Karpas-422 (cell line): ENCODE data around the gene SLC9A4. TPM values are rescaled to one million over a fixed set of nuclear protein-coding genes. Genes with fewer than 3 reads are reported as not detected.

Experiments used
- DNase-seq: peaks from one replicate; pipeline ENCODE4 v3.0.0-alpha.2; 2015
- H2AFZ ChIP-seq: fragments of 200-600 bp; sonication (generic); 2 replicates; pipeline ENCODE4 v1.6.1; 2014; ENCODE audit warnings: antibody characterized with exemption, low read length, mixed read lengths
- H3K27ac ChIP-seq: fragments of 200-600 bp; sonication (generic); 2 replicates; pipeline ENCODE4 v1.5.1; 2014; ENCODE audit warnings: mild to moderate bottlenecking, low read length, moderate library complexity
- H3K27me3 ChIP-seq: fragments of 200-600 bp; sonication (generic); 2 replicates; pipeline ENCODE4 v1.6.1; 2014; ENCODE audit warnings: low read length, mixed read lengths
- H3K36me3 ChIP-seq: fragments of 200-600 bp; sonication (generic); 2 replicates; pipeline ENCODE4 v1.6.1; 2014; ENCODE audit warnings: low read length, mixed read lengths; ENCODE audit not compliant: insufficient read depth
- H3K4me1 ChIP-seq: fragments of 200-600 bp; sonication (generic); 2 replicates; pipeline ENCODE4 v1.6.1; 2014; ENCODE audit warnings: mild to moderate bottlenecking, low read length, mixed read lengths
- H3K4me2 ChIP-seq: fragments of 200-600 bp; sonication (generic); 2 replicates; pipeline ENCODE4 v1.6.1; 2014; ENCODE audit warnings: low read length, low read depth, mild to moderate bottlenecking; ENCODE audit not compliant: poor library complexity, severe bottlenecking
- H3K4me3 ChIP-seq: fragments of 200-600 bp; sonication (generic); 2 replicates; pipeline ENCODE4 v1.5.1; 2014; ENCODE audit warnings: mild to moderate bottlenecking, antibody characterized with exemption, low read length, mixed read lengths
- H3K79me2 ChIP-seq: fragments of 200-600 bp; sonication (generic); 2 replicates; pipeline ENCODE4 v1.6.1; 2014; ENCODE audit warnings: mild to moderate bottlenecking, low read length, mixed read lengths
- H3K9ac ChIP-seq: fragments of 200-600 bp; sonication (generic); 2 replicates; pipeline ENCODE4 v1.6.0; 2014; ENCODE audit warnings: low read length
- H3K9me2 ChIP-seq: fragments of 200-600 bp; sonication (generic), shearing (Covaris generic); replicated peaks from 2 replicates; pipeline ENCODE4 v1.6.0; 2014; ENCODE audit warnings: mild to moderate bottlenecking, low read length, moderate library complexity; ENCODE audit not compliant: insufficient read depth
- H3K9me3 ChIP-seq: fragments of 300-700, 200-600 bp; sonication (generic); 2 replicates; pipeline ENCODE4 v1.6.1; 2014; ENCODE audit warnings: low read length, mixed read lengths
- H4K20me1 ChIP-seq: fragments of 200-600 bp; sonication (generic); 2 replicates; pipeline ENCODE4 v1.6.1; 2014; ENCODE audit warnings: mild to moderate bottlenecking, antibody characterized with exemption, low read length, low read depth; ENCODE audit not compliant: insufficient read depth
- total RNA-seq: library from RNA; depleted of rRNA; stranded (reverse); fragments of >200 nt; shearing (Covaris generic); gene quantifications from 2 replicates; pipeline ENCODE4 v1.2.3, GENCODE V29; 2014; ENCODE audit warnings: low replicate concordance

Gene SLC9A4
- total RNA-seq, 1 experiment from 2014 or later, result not detected

DNA sequence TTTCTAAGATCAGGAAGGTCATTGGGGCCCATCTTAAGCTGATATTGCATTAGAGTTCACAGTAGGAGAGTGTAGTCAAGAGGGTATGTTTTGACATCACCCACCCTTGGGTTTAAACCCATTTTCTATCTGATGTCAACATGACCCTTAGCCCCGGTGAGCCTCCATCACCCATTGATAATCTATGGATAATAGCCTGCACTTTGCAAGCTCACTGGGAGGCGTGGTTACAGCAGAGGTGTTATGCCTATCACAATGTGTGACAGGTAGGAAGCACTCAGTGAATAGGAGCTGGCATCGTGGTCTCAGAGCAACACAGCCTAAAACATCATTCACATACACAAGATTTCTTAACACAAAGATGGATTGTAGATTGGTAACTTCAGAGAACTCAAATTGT is 28.8 kb upstream of the SLC9A4 start:
- Histone ChIP-seq H3K9me2 (no peaks in the 10 kb centered on the region), H3K9me3 (no peaks in the 10 kb centered on the region), H3K4me1 (no peaks in the 10 kb centered on the region), H3K4me3 (no peak overlapping the region), H4K20me1 (no peaks in the 10 kb centered on the region), H3K4me2 (no peak overlapping the region), H3K27ac (no peak overlapping the region), H3K79me2 (no peaks in the 10 kb centered on the region), H3K27me3 (no peaks in the 10 kb centered on the region), H3K9ac (no peak overlapping the region), H2AFZ (no peak overlapping the region), H3K36me3 (no peaks in the 10 kb centered on the region)
- no peak for DNase-seq

DNA sequence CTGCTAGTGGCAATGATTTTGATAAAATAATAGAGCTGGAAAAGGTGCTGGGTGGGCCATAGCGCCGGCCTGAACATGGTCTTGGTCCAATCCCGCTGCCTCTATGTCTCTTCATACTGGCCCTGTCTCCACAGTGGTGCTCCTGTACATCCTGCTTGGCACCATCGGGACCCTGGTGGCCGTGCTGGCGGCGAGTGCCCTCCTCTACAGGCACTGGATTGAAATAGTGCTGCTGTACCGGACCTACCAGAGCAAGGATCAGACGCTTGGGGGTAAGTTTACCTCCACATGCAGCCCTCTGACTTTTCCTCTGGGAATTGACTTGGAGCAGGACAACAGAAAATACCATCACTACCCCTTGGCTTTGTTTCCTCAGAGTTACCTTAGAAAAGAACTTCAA is 26.1 kb upstream of the SLC9A4 start:
- H3K9me2 ChIP-seq, result no peaks in the 10 kb centered on the region
- no peaks in the 10 kb centered on the region for H3K27me3 ChIP-seq
- H4K20me1 ChIP-seq, result no peaks in the 10 kb centered on the region
- no peaks in the 10 kb centered on the region for H3K79me2 ChIP-seq
- H3K9me3 ChIP-seq, result no peaks in the 10 kb centered on the region
- DNase-seq, result no peak
- no peak overlapping the region for H2AFZ ChIP-seq
- H3K9ac ChIP-seq, result no peak overlapping the region
- no peak overlapping the region for H3K4me2 ChIP-seq
- H3K4me3 ChIP-seq, result no peak overlapping the region
- no peaks in the 10 kb centered on the region for H3K4me1 ChIP-seq
- no peak overlapping the region for H3K27ac ChIP-seq
- H3K36me3 ChIP-seq, result no peaks in the 10 kb centered on the region

DNA sequence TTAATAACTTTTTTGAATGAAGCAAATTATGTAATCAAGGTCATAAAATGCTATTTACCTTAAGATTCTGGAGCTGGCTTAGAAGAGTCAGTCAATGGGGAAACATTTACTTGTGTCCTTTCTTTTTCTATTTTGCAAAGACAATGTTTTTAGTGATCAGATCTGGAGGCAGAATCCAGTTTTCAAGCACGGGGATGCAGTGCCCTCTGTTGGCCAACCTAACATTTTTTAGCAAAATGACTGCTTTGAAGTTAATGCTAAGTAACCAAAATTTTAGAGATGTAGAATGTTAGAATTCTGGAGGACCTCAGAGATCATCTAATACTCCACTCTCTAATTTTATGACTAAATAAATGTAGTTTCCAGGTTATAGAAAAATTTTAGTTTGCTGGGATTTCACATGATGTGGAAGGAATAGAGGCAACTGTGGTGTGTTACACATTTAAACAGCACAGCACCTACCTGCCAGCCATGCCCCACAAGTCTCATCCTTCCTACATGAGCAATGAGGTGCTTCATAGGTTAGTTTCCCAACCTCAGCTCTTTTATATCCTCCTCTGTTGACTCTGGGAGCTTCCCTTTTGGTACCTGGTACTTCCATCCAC is 23.6 kb upstream of the SLC9A4 start:
- DNase-seq, result peak; percentile 69
- no peak overlapping the region for H3K9ac ChIP-seq

DNA sequence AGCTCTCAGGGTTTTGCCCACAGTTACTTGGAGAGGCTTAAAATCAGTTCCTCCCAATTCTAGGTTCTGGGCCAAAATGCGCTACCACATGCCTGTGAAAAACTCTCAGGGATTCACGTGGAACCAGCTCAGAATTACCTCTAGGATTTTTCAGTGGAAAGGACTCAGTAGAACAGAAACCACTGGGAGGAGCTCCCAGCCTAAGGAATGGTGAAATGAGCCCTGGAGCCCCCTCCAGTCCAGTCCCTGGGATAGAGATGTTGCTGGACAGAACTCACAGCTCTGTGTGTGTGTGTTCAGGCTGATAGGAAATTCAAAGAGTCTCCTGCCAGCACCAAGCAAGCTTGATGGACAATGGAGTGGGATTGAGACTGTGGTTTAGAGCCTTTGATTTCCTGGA is 21.1 kb upstream of the SLC9A4 start:
- H2AFZ ChIP-seq, result no peak overlapping the region
- no peaks in the 10 kb centered on the region for H3K36me3 ChIP-seq
- no peaks in the 10 kb centered on the region for H3K9me2 ChIP-seq
- no peaks in the 10 kb centered on the region for H3K79me2 ChIP-seq
- H3K4me2 ChIP-seq, result no peak overlapping the region
- H3K27me3 ChIP-seq, result no peaks in the 10 kb centered on the region
- H3K4me3 ChIP-seq, result no peak overlapping the region
- DNase-seq, result no peak
- H3K27ac ChIP-seq, result no peak overlapping the region
- H3K4me1 ChIP-seq, result no peaks in the 10 kb centered on the region
- no peaks in the 10 kb centered on the region for H4K20me1 ChIP-seq
- H3K9me3 ChIP-seq, result no peaks in the 10 kb centered on the region
- no peak overlapping the region for H3K9ac ChIP-seq

More for the DNA sequence above, 23.6 kb upstream of the SLC9A4 start:
- H3K27me3 ChIP-seq, result no peaks in the 10 kb centered on the region
- no peaks in the 10 kb centered on the region for H3K4me1 ChIP-seq
- no peaks in the 10 kb centered on the region for H3K79me2 ChIP-seq
- no peak overlapping the region for H3K4me3 ChIP-seq
- H3K9me3 ChIP-seq, result no peaks in the 10 kb centered on the region
- no peaks in the 10 kb centered on the region for H3K36me3 ChIP-seq
- H4K20me1 ChIP-seq, result no peaks in the 10 kb centered on the region
- no peak overlapping the region for H3K4me2 ChIP-seq
- no peak overlapping the region for H2AFZ ChIP-seq
- no peak overlapping the region for H3K27ac ChIP-seq
- no peaks in the 10 kb centered on the region for H3K9me2 ChIP-seq

GRCh38 chr2:102453501-102453900 is 19.5 kb upstream of the SLC9A4 start:
- Histone ChIP-seq H3K27ac (no peak overlapping the region), H3K9ac (no peak overlapping the region), H3K4me3 (no peak overlapping the region), H3K9me3 (no peaks in the 10 kb centered on the region), H3K4me2 (no peak overlapping the region), H3K9me2 (no peaks in the 10 kb centered on the region), H4K20me1 (no peaks in the 10 kb centered on the region), H3K79me2 (no peaks in the 10 kb centered on the region), H3K27me3 (no peaks in the 10 kb centered on the region), H3K36me3 (no peaks in the 10 kb centered on the region), H2AFZ (no peak overlapping the region), H3K4me1 (no peaks in the 10 kb centered on the region)
- no peak for DNase-seq

DNA sequence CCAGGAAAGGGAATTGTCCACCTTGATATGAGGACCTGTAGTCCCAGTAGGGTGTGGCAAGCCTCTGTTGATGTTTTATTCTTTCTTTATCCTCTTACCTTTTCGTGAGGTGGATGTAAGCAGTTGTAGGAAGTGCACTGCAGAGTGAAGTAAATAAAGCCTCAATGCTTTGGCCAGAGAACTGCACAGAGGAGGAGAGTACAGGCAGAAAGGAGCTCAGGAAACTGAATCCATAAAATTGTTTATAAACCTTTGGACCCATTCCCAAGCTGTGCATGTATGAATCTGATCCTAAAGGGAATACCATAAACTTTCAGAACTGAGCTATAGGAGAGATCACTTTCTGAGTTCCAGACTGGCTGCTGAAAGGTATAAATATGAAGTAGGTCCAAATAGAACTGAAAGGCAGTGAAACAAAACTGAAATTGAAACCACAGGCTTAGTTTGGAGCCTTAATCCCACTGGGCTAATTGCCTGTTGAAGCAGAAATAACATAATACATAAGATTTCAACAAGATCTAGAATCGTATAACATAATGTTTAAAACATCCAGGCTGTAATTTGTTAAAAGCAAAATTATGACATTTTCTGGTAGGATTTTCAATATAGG is 17.9 kb upstream of the SLC9A4 start:
- no peaks in the 10 kb centered on the region for H3K9me2 ChIP-seq
- no peaks in the 10 kb centered on the region for H3K27me3 ChIP-seq
- no peak overlapping the region for H3K4me2 ChIP-seq
- no peak for DNase-seq
- H3K36me3 ChIP-seq, result no peaks in the 10 kb centered on the region
- H3K4me3 ChIP-seq, result no peak overlapping the region
- H2AFZ ChIP-seq, result no peak overlapping the region
- no peaks in the 10 kb centered on the region for H3K79me2 ChIP-seq
- no peaks in the 10 kb centered on the region for H3K9me3 ChIP-seq
- H3K4me1 ChIP-seq, result no peaks in the 10 kb centered on the region
- H4K20me1 ChIP-seq, result no peaks in the 10 kb centered on the region
- no peak overlapping the region for H3K9ac ChIP-seq
- H3K27ac ChIP-seq, result no peak overlapping the region

- no peaks in the 10 kb centered on the region for H3K4me1 ChIP-seq
- H3K4me2 ChIP-seq, result no peak overlapping the region
- no peak overlapping the region for H2AFZ ChIP-seq
- no peaks in the 10 kb centered on the region for H3K79me2 ChIP-seq
- no peaks in the 10 kb centered on the region for H3K9me2 ChIP-seq
- H3K9me3 ChIP-seq, result no peaks in the 10 kb centered on the region
- no peaks in the 10 kb centered on the region for H3K36me3 ChIP-seq
- H3K4me3 ChIP-seq, result no peak overlapping the region
- no peak overlapping the region for H3K27ac ChIP-seq
- H4K20me1 ChIP-seq, result no peaks in the 10 kb centered on the region
- DNase-seq, result no peak
- no peaks in the 10 kb centered on the region for H3K27me3 ChIP-seq
- no peak overlapping the region for H3K9ac ChIP-seq
These were observed 12.6 kb upstream of the SLC9A4 start for GRCh38 chr2:102460467-102460866.

DNA sequence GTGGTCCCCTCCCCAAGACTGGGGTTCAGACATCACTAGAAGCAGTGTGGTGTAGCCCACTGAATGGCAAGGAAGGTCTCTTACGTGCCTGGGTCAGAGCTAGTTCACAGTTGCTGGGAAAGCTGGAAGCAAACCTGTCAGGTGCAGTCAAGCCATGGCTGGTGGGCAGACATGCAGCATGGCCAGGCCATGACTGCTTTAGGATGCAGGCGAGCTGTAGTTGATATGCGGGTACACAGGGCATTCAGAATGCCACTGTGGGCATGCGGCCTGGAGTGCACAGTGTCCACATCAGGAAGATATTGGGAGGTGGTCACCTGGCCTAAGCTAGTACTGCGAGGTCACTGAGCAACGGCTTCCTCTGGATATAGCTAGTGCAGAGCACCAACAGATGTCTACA is 11.8 kb upstream of the SLC9A4 start:
- Histone ChIP-seq H3K79me2 (no peaks in the 10 kb centered on the region), H3K36me3 (no peaks in the 10 kb centered on the region), H3K4me2 (no peak overlapping the region), H3K9ac (no peak overlapping the region), H3K9me2 (no peaks in the 10 kb centered on the region), H3K4me3 (no peak overlapping the region), H3K4me1 (no peaks in the 10 kb centered on the region), H3K27ac (no peak overlapping the region), H3K27me3 (no peaks in the 10 kb centered on the region), H2AFZ (no peak overlapping the region), H3K9me3 (no peaks in the 10 kb centered on the region), H4K20me1 (no peaks in the 10 kb centered on the region)
- no peak for DNase-seq
